HG02763 (cell line): Measurements from ENCODE around the gene ZDHHC20.
"Not testable (repeated sequence)": the region's sequence is repeated elsewhere in the genome, so short reads cannot be mapped to it uniquely, and the experiment has no call there.

ENCODE experiments used
- ATAC-seq: cut with Tn5 transposase; IDR thresholded peaks from one replicate; pipeline ENCODE4 v1.9.1; 2021; ENCODE audit warnings: mild to moderate bottlenecking, moderate library complexity; ENCODE audit not compliant: unreplicated experiment

ZDHHC20 gene

GRCh38 chr13:21435687-21436151, 23.4 kb downstream of the ZDHHC20 start:
- peak; percentile 97 for ATAC-seq

GRCh38 chr13:21435231-21435630, 23.9 kb downstream of the ZDHHC20 start:
- no peak for ATAC-seq

GRCh38 chr13:21434588-21434987, 24.5 kb downstream of the ZDHHC20 start:
- no peak for ATAC-seq

- no peak for ATAC-seq
These were observed 29.9 kb downstream of the ZDHHC20 start for GRCh38 chr13:21429211-21429610.

- ATAC-seq, result no peak
These were observed 31.4 kb downstream of the ZDHHC20 start for GRCh38 chr13:21427741-21428140.

GRCh38 chr13:21426238-21426637, 32.9 kb downstream of the ZDHHC20 start:
- no peak for ATAC-seq

GRCh38 chr13:21420706-21421105, 38.4 kb downstream of the ZDHHC20 start:
- no peak for ATAC-seq

- ATAC-seq, result no peak
These were observed 46.1 kb downstream of the ZDHHC20 start for GRCh38 chr13:21413013-21413412.

- not testable (repeated sequence) for ATAC-seq
These were observed 48.6 kb downstream of the ZDHHC20 start for GRCh38 chr13:21410453-21410852.

- no peak for ATAC-seq
These were observed 53.8 kb downstream of the ZDHHC20 start for GRCh38 chr13:21405309-21405708.

GRCh38 chr13:21402586-21403307, 56.4 kb downstream of the ZDHHC20 start:
- ATAC-seq, result no peak

GRCh38 chr13:21399741-21400140, 59.4 kb downstream of the ZDHHC20 start:
- ATAC-seq, result no peak

- no peak for ATAC-seq
These were observed 63.1 kb downstream of the ZDHHC20 start for GRCh38 chr13:21395953-21396352.

- no peak for ATAC-seq
These were observed 70.0 kb downstream of the ZDHHC20 start for GRCh38 chr13:21389124-21389523.

- no peak for ATAC-seq
These were observed 73.4 kb downstream of the ZDHHC20 start for GRCh38 chr13:21385710-21386109.

- no peak for ATAC-seq
These were observed 76.0 kb downstream of the ZDHHC20 start for GRCh38 chr13:21383090-21383489.

- ATAC-seq, result not testable (repeated sequence)
These were observed 81.8 kb downstream of the ZDHHC20 start for GRCh38 chr13:21376998-21377985.

- ATAC-seq, result no peak
These were observed 86.6 kb downstream of the ZDHHC20 start for GRCh38 chr13:21372530-21372929.

GRCh38 chr13:21371011-21371410, 88.1 kb downstream of the ZDHHC20 start:
- ATAC-seq, result no peak

GRCh38 chr13:21365574-21365973, 93.5 kb downstream of the ZDHHC20 start:
- ATAC-seq, result no peak

GRCh38 chr13:21364916-21365315, 94.2 kb downstream of the ZDHHC20 start:
- no peak for ATAC-seq

- ATAC-seq, result no peak
These were observed 94.7 kb downstream of the ZDHHC20 start for GRCh38 chr13:21364357-21364756.
